H9 (cell line): ENCODE results near the gene CYB5R3. TPM values are rescaled to one million over a fixed set of nuclear protein-coding genes. Genes with fewer than 3 reads are reported as not detected.

ENCODE experiments used
- DNase-seq: peaks from one replicate; pipeline ENCODE4 v3.0.0-alpha.2; 2017
- H2AFZ ChIP-seq: one replicate; pipeline ENCODE4 v1.6.1; 2013; ENCODE audit warnings: mild to moderate bottlenecking, low read length, control low read depth, moderate library complexity
- H2AK5ac ChIP-seq: 2 replicates; pipeline ENCODE4 v1.6.1; 2013; ENCODE audit warnings: low read length, control low read depth, mixed read lengths; ENCODE audit not compliant: insufficient read length
- H2BK120ac ChIP-seq: one replicate; pipeline ENCODE4 v1.6.1; 2013; ENCODE audit warnings: low read depth, mild to moderate bottlenecking, low read length, control low read depth, inconsistent platforms; ENCODE audit not compliant: poor library complexity, severe bottlenecking
- H2BK12ac ChIP-seq: 2 replicates; pipeline ENCODE4 v1.6.1; 2013; ENCODE audit warnings: low read length, control low read depth, mixed read lengths, low read depth; ENCODE audit not compliant: insufficient read length
- H2BK15ac ChIP-seq: 2 replicates; pipeline ENCODE4 v1.6.1; 2013; ENCODE audit warnings: low read depth, low read length, control low read depth
- H2BK20ac ChIP-seq: one replicate; pipeline ENCODE4 v1.6.1; 2013; ENCODE audit warnings: low read depth, mild to moderate bottlenecking, low read length, control low read depth, inconsistent platforms; ENCODE audit not compliant: poor library complexity, severe bottlenecking
- H2BK5ac ChIP-seq: 2 replicates; pipeline ENCODE4 v1.6.1; 2013; ENCODE audit warnings: low read length, control low read depth, mixed read lengths; ENCODE audit not compliant: insufficient read length
- H3K14ac ChIP-seq: 2 replicates; pipeline ENCODE4 v1.6.1; 2013; ENCODE audit warnings: low read length, control low read depth; ENCODE audit not compliant: insufficient read depth
- H3K18ac ChIP-seq: 2 replicates; pipeline ENCODE4 v1.6.1; 2013; ENCODE audit warnings: low read depth, mild to moderate bottlenecking, mixed read lengths, low read length, control low read depth; ENCODE audit not compliant: insufficient read length
- H3K23ac ChIP-seq: 2 replicates; pipeline ENCODE4 v1.6.1; 2013; ENCODE audit warnings: low read length, control low read depth, mixed read lengths, low read depth; ENCODE audit not compliant: insufficient read length
- H3K23me2 ChIP-seq: 2 replicates; pipeline ENCODE4 v1.6.1; 2013; ENCODE audit warnings: low read depth, mild to moderate bottlenecking, mixed read lengths, low read length, control low read depth; ENCODE audit not compliant: insufficient read length, poor library complexity, severe bottlenecking
- H3K27ac ChIP-seq: 2 replicates; pipeline ENCODE4 v1.5.1; 2013; ENCODE audit warnings: low read length, control low read depth, mixed read lengths, low read depth; ENCODE audit not compliant: insufficient read length
- H3K27me3 ChIP-seq: 2 replicates; pipeline ENCODE4 v1.6.1; 2013; ENCODE audit warnings: low read length, control low read depth, inconsistent platforms; ENCODE audit not compliant: insufficient read depth
- H3K4ac ChIP-seq: 2 replicates; pipeline ENCODE4 v1.6.1; 2013; ENCODE audit warnings: low read depth, mild to moderate bottlenecking, control low read depth, inconsistent platforms, low read length, moderate library complexity
- H3K4me1 ChIP-seq: 2 replicates; pipeline ENCODE4 v1.6.1; 2013; ENCODE audit warnings: low read length, control low read depth, inconsistent platforms; ENCODE audit not compliant: insufficient read depth
- H3K4me2 ChIP-seq: 2 replicates; pipeline ENCODE4 v1.6.1; 2013; ENCODE audit warnings: low read length, control low read depth, mixed read lengths; ENCODE audit not compliant: insufficient read length, insufficient read depth
- H3K56ac ChIP-seq: 2 replicates; pipeline ENCODE4 v1.6.1; 2013; ENCODE audit warnings: low read depth, mild to moderate bottlenecking, mixed read lengths, low read length, control low read depth; ENCODE audit not compliant: insufficient read length
- H3K79me1 ChIP-seq: 2 replicates; pipeline ENCODE4 v1.6.1; 2013; ENCODE audit warnings: low read depth, mild to moderate bottlenecking, moderate library complexity, low read length, control low read depth, inconsistent platforms; ENCODE audit not compliant: insufficient read depth, poor library complexity, severe bottlenecking
- H3K79me2 ChIP-seq: 2 replicates; pipeline ENCODE4 v1.6.1; 2013; ENCODE audit warnings: low read length, control low read depth, inconsistent platforms; ENCODE audit not compliant: insufficient read depth
- H3K9ac ChIP-seq: 2 replicates; pipeline ENCODE4 v1.6.1; 2013; ENCODE audit warnings: low read length, control low read depth, mixed read lengths; ENCODE audit not compliant: insufficient read length; ENCODE audit errors: extremely low read depth
- H3K9me3 ChIP-seq: one replicate; pipeline ENCODE4 v1.6.1; 2013; ENCODE audit warnings: low read depth, low read length, inconsistent platforms; ENCODE audit not compliant: control insufficient read depth
- H3T11ph ChIP-seq: one replicate; pipeline ENCODE4 v1.6.1; 2013; ENCODE audit warnings: mild to moderate bottlenecking, low read length, control low read depth, inconsistent platforms
- H4K20me1 ChIP-seq: one replicate; pipeline ENCODE4 v1.6.1; 2013; ENCODE audit not compliant: control insufficient read depth, insufficient read length, insufficient read depth
- H4K5ac ChIP-seq: 2 replicates; pipeline ENCODE4 v1.6.1; 2013; ENCODE audit warnings: low read depth, mild to moderate bottlenecking, mixed read lengths, low read length, control low read depth; ENCODE audit not compliant: insufficient read length
- H4K8ac ChIP-seq: replicated peaks from 2 replicates; pipeline ENCODE4 v1.6.1; 2013; ENCODE audit warnings: low read length, control low read depth, mixed read lengths, low read depth; ENCODE audit not compliant: insufficient read length
- H4K91ac ChIP-seq: 2 replicates; pipeline ENCODE4 v1.6.1; 2013; ENCODE audit warnings: low read depth, mild to moderate bottlenecking, moderate library complexity, mixed read lengths, low read length, control low read depth; ENCODE audit not compliant: insufficient read length
- H3K27ac Mint-ChIP-seq, 3 experiments: 2 replicates in 2 of 3; 3 replicates in 1 of 3; pipeline ENCODE4 v1.8.0; 2020 to 2021; ENCODE audit warnings: mixed read lengths in 3 of 3, mild to moderate bottlenecking in 1 of 3, moderate library complexity in 1 of 3
- H3K27me3 Mint-ChIP-seq: 2 replicates; pipeline ENCODE4 v1.8.0; 2021; ENCODE audit warnings: low read depth, mild to moderate bottlenecking, moderate library complexity, mixed read lengths
- H3K36me3 Mint-ChIP-seq, 3 experiments: 2 replicates in 2 of 3; 3 replicates in 1 of 3; pipeline ENCODE4 v1.8.0; 2020 to 2021; ENCODE audit warnings: low read depth in 3 of 3, mixed read lengths in 3 of 3; ENCODE audit not compliant: insufficient read depth in 1 of 3
- H3K4me1 Mint-ChIP-seq, 2 experiments: 2 replicates each; pipeline ENCODE4 v1.8.0; 2020; ENCODE audit warnings: mixed read lengths in 2 of 2
- H3K4me3 Mint-ChIP-seq, 2 experiments: 2 replicates in 1 of 2; 3 replicates in 1 of 2; pipeline ENCODE4 v1.8.0; 2020 to 2021; ENCODE audit warnings: mild to moderate bottlenecking in 2 of 2, mixed read lengths in 2 of 2, moderate library complexity in 1 of 2
- H3K9me3 Mint-ChIP-seq, 2 experiments: 2 replicates in 1 of 2; 3 replicates in 1 of 2; pipeline ENCODE4 v1.8.0; 2020; ENCODE audit warnings: mild to moderate bottlenecking in 2 of 2, mixed read lengths in 2 of 2, moderate library complexity in 1 of 2
- CTCF ChIP-seq: fragments of 200-600 bp; sonication (generic); conservative IDR thresholded peaks from 3 replicates; pipeline ENCODE4 v1.8.0; 2021; ENCODE audit warnings: antibody characterized with exemption, mild to moderate bottlenecking
- WGBS: extraction: QIAGEN DNeasy Blood & Tissue Kit; methylation state at CpG from one replicate; pipeline ENCODE4 v1.1.7; 2013; ENCODE audit warnings: missing lambda C conversion rate, low lambda C conversion rate, mixed read lengths; ENCODE audit not compliant: insufficient read length; ENCODE audit errors: extremely low coverage; 5-methylcytosine and 5-hydroxymethylcytosine counted together
- total RNA-seq: library from RNA; stranded (reverse); gene quantifications from 2 replicates; pipeline ENCODE4 v1.2.1, GENCODE V29; 2021

Gene CYB5R3
- total RNA-seq, 1 experiment from 2014 or later, result 97.4 TPM

DNA sequence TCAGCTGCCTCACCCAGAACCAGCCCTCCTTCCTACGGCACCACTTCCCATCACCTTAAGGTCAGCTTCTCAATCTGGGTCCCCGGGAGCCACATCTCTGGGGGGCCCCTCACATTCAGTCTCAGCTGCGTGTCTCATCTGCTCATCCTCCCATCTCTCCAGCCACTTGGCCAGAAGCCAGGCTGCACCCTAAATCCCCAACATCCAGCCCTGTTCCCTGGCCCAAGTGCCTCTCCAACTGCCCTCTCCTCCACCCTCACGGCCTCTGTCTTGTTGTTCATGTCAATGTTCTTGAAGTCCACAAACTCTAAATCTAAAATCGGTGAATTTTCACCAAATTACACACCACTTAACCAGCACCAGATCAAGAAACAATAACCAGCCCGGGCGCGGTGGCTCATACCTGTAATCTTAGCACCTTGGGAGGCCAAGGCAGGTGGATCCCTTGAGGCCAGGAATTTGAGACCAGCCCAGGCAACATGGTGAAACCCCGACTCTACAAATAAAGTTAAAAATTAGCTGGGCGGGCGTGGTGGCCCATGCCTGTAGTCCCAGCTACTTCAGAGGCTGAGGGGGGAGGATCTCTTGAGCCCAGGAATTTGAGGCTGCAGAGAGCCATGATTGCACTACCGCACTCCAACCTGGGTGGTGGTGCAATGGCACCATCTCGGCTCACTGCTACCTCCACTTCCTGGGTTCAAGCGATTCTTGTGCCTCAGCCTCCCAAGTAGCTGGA is 37.7 kb upstream of the CYB5R3 start:
- Mint-ChIP-seq H3K27ac (peak overlapping the region in 2 of 3 experiments; percentile 10 to 13; a peak in 2 of 7 replicates), H3K4me3 (no peak overlapping the region; a peak in 1 of 5 replicates), H3K4me1 (peaks cover 14 to 26% of the 10 kb centered on the region in 2 experiments), H3K36me3 (no peaks in the 10 kb centered on the region; a peak in 1 of 7 replicates), H3K9me3 (no peaks in the 10 kb centered on the region), H3K27me3 (peaks cover 7% of the 10 kb centered on the region)
- Histone ChIP-seq H4K5ac (no peak overlapping the region), H3K14ac (no peak overlapping the region; the same call in 1 of the 2 replicates), H2BK120ac (no peak overlapping the region), H3K4ac (no peak overlapping the region), H4K8ac (no peak overlapping the region), H2AK5ac (no peak overlapping the region), H4K20me1 (no peaks in the 10 kb centered on the region), H3K23me2 (no peaks in the 10 kb centered on the region), H2AFZ (no peak overlapping the region), H3K27me3 (no peaks in the 10 kb centered on the region), H3K23ac (no peak overlapping the region), H2BK20ac (no peak overlapping the region), H2BK5ac (no peak overlapping the region), H4K91ac (no peak overlapping the region), H3K9ac (no peak overlapping the region), H3K56ac (no peak overlapping the region), H3K4me2 (no peak overlapping the region), H3K27ac (no peak overlapping the region), H3K79me2 (no peaks in the 10 kb centered on the region), H2BK12ac (no peak overlapping the region), H3K18ac (no peak overlapping the region), H3T11ph (no peak overlapping the region), H3K79me1 (no peaks in the 10 kb centered on the region), H3K9me3 (no peaks in the 10 kb centered on the region), H2BK15ac (no peak overlapping the region), H3K4me1 (no peaks in the 10 kb centered on the region)
- DNase-seq, result no peak
- no peak for TF ChIP-seq CTCF
- no CpG with 5 or more reads among the region's 14 CpGs for WGBS
